ENCODE measurements around the gene PLXDC1. TPM values are rescaled to one million over a fixed set of nuclear protein-coding genes. Genes with fewer than 3 reads are reported as not detected.

The PLXDC1 gene
- total RNA-seq, 1 experiment from 2014 or later: not detected

GRCh38 chr17:39145143-39145542 lies 6.3 kb downstream of the PLXDC1 start:
- no peak for DNase-seq
- Histone ChIP-seq H2AFZ (ENCODE audit: low read length) (no peak overlapping the region), H3K79me2 (ENCODE audit: low read length) (no peaks in the 10 kb centered on the region), H3K4me1 (ENCODE audit: low read length) (no peaks in the 10 kb centered on the region; the same call in 1 of the 2 replicates), H3K9ac (ENCODE audit: low read length) (no peak overlapping the region), H3K9me2 (replicated peaks; ENCODE audit: insufficient read depth, low read length) (no peaks in the 10 kb centered on the region), H3K27ac (ENCODE audit: low read length) (no peak overlapping the region), H3K27me3 (ENCODE audit: low read length) (no peaks in the 10 kb centered on the region), H4K20me1 (ENCODE audit: insufficient read depth, low read depth, low read length) (no peaks in the 10 kb centered on the region), H3K36me3 (ENCODE audit: insufficient read depth, low read length) (no peaks in the 10 kb centered on the region), H3K4me2 (ENCODE audit: low read depth, low read length, poor library complexity, severe bottlenecking) (no peak overlapping the region), H3K9me3 (ENCODE audit: low read length) (peaks cover 6% of the 10 kb centered on the region; the same call in 1 of the 2 replicates), H3K4me3 (ENCODE audit: low read length) (no peak overlapping the region)

GRCh38 chr17:39144416-39144840 lies 7.0 kb downstream of the PLXDC1 start:
- H3K4me1 ChIP-seq (ENCODE audit: low read length): peaks cover 7% of the 10 kb centered on the region
- no peaks in the 10 kb centered on the region for H4K20me1 ChIP-seq (ENCODE audit: insufficient read depth, low read depth, low read length)
- no peak overlapping the region for H3K4me2 ChIP-seq (ENCODE audit: low read depth, low read length, poor library complexity, severe bottlenecking)
- H3K27ac ChIP-seq (ENCODE audit: low read length): no peak overlapping the region
- no peak overlapping the region for H2AFZ ChIP-seq (ENCODE audit: low read length)
- H3K9ac ChIP-seq (ENCODE audit: low read length): no peak overlapping the region
- no peaks in the 10 kb centered on the region for H3K79me2 ChIP-seq (ENCODE audit: low read length)
- H3K36me3 ChIP-seq (ENCODE audit: insufficient read depth, low read length): no peaks in the 10 kb centered on the region
- H3K4me3 ChIP-seq (ENCODE audit: low read length): no peak overlapping the region
- H3K9me3 ChIP-seq (ENCODE audit: low read length): peaks cover 6% of the 10 kb centered on the region; the same call in 1 of the 2 replicates
- DNase-seq: no peak
- H3K9me2 ChIP-seq (replicated peaks; ENCODE audit: insufficient read depth, low read length): no peaks in the 10 kb centered on the region
- H3K27me3 ChIP-seq (ENCODE audit: low read length): no peaks in the 10 kb centered on the region

- Histone ChIP-seq H3K36me3 (ENCODE audit: insufficient read depth, low read length) (no peaks in the 10 kb centered on the region), H3K27ac (ENCODE audit: low read length) (no peak overlapping the region), H3K9ac (ENCODE audit: low read length) (no peak overlapping the region), H3K9me3 (ENCODE audit: low read length) (peaks cover 6% of the 10 kb centered on the region; the same call in 1 of the 2 replicates), H3K4me2 (ENCODE audit: low read depth, low read length, poor library complexity, severe bottlenecking) (no peak overlapping the region), H3K4me1 (ENCODE audit: low read length) (peaks cover 15% of the 10 kb centered on the region), H3K79me2 (ENCODE audit: low read length) (no peaks in the 10 kb centered on the region), H3K27me3 (ENCODE audit: low read length) (no peaks in the 10 kb centered on the region), H2AFZ (ENCODE audit: low read length) (no peak overlapping the region), H3K4me3 (ENCODE audit: low read length) (no peak overlapping the region), H3K9me2 (replicated peaks; ENCODE audit: insufficient read depth, low read length) (no peaks in the 10 kb centered on the region), H4K20me1 (ENCODE audit: insufficient read depth, low read depth, low read length) (no peaks in the 10 kb centered on the region)
- DNase-seq: no peak
These were observed 7.8 kb downstream of the PLXDC1 start for GRCh38 chr17:39143552-39144093.

GRCh38 chr17:39141915-39142664 lies 9.3 kb downstream of the PLXDC1 start:
- peaks cover 30% of the 10 kb centered on the region for H3K4me1 ChIP-seq (ENCODE audit: low read length)
- H4K20me1 ChIP-seq (ENCODE audit: insufficient read depth, low read depth, low read length): no peaks in the 10 kb centered on the region
- no peak overlapping the region for H3K9ac ChIP-seq (ENCODE audit: low read length)
- H3K4me2 ChIP-seq (ENCODE audit: low read depth, low read length, poor library complexity, severe bottlenecking): no peak overlapping the region
- H3K27me3 ChIP-seq (ENCODE audit: low read length): no peaks in the 10 kb centered on the region
- peaks cover 6% of the 10 kb centered on the region; the same call in 1 of the 2 replicates for H3K9me3 ChIP-seq (ENCODE audit: low read length)
- no peaks in the 10 kb centered on the region for H3K9me2 ChIP-seq (replicated peaks; ENCODE audit: insufficient read depth, low read length)
- no peak overlapping the region for H3K4me3 ChIP-seq (ENCODE audit: low read length)
- H3K79me2 ChIP-seq (ENCODE audit: low read length): no peaks in the 10 kb centered on the region
- no peaks in the 10 kb centered on the region for H3K36me3 ChIP-seq (ENCODE audit: insufficient read depth, low read length)
- no peak overlapping the region for H3K27ac ChIP-seq (ENCODE audit: low read length)
- no peak overlapping the region for H2AFZ ChIP-seq (ENCODE audit: low read length)
- no peak for DNase-seq

GRCh38 chr17:39141294-39141693 lies 10.1 kb downstream of the PLXDC1 start:
- H2AFZ ChIP-seq (ENCODE audit: low read length): no peak overlapping the region
- H3K27ac ChIP-seq (ENCODE audit: low read length): no peak overlapping the region
- H4K20me1 ChIP-seq (ENCODE audit: insufficient read depth, low read depth, low read length): no peaks in the 10 kb centered on the region
- no peak overlapping the region for H3K4me2 ChIP-seq (ENCODE audit: low read depth, low read length, poor library complexity, severe bottlenecking)
- H3K9ac ChIP-seq (ENCODE audit: low read length): no peak overlapping the region
- no peaks in the 10 kb centered on the region for H3K27me3 ChIP-seq (ENCODE audit: low read length)
- peaks cover 6% of the 10 kb centered on the region; the same call in 1 of the 2 replicates for H3K9me3 ChIP-seq (ENCODE audit: low read length)
- no peaks in the 10 kb centered on the region for H3K36me3 ChIP-seq (ENCODE audit: insufficient read depth, low read length)
- H3K9me2 ChIP-seq (replicated peaks; ENCODE audit: insufficient read depth, low read length): no peaks in the 10 kb centered on the region
- peaks cover 36% of the 10 kb centered on the region for H3K4me1 ChIP-seq (ENCODE audit: low read length)
- DNase-seq: no peak
- no peaks in the 10 kb centered on the region for H3K79me2 ChIP-seq (ENCODE audit: low read length)
- H3K4me3 ChIP-seq (ENCODE audit: low read length): no peak overlapping the region

DNA sequence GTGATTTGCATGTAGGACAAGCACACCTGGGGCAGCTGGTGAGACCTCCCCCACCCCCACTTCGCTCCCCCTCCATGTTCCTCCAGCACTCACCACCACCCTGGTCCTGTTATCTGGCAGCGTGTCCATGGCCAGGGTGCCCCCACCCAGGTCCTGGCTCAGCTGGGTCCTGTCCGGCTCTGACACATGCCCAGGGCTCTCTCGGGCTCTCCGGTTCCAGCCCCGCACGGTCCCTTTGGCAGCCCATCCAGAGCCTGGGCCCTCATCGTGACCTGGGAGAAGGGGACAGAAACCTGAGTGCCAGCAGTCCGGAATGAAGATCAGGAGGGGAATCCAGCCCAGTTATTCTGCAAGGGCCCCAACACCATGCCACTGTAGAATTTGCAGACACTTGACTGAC lies 11.9 kb downstream of the PLXDC1 start:
- Histone ChIP-seq H2AFZ (ENCODE audit: low read length) (no peak overlapping the region), H3K79me2 (ENCODE audit: low read length) (no peaks in the 10 kb centered on the region), H3K4me3 (ENCODE audit: low read length) (no peak overlapping the region), H3K27me3 (ENCODE audit: low read length) (no peaks in the 10 kb centered on the region), H3K36me3 (ENCODE audit: insufficient read depth, low read length) (no peaks in the 10 kb centered on the region), H3K4me2 (ENCODE audit: low read depth, low read length, poor library complexity, severe bottlenecking) (peak overlapping the region; percentile 80), H3K9me3 (ENCODE audit: low read length) (peaks cover 6% of the 10 kb centered on the region; the same call in 1 of the 2 replicates), H4K20me1 (ENCODE audit: insufficient read depth, low read depth, low read length) (no peaks in the 10 kb centered on the region), H3K27ac (ENCODE audit: low read length) (no peak overlapping the region), H3K9ac (ENCODE audit: low read length) (0 out of 2 replicates have a peak overlapping the region, but pooled peaks have one; percentile 51), H3K9me2 (replicated peaks; ENCODE audit: insufficient read depth, low read length) (no peaks in the 10 kb centered on the region), H3K4me1 (ENCODE audit: low read length) (peaks cover 36% of the 10 kb centered on the region)
- no peak for DNase-seq

DNA sequence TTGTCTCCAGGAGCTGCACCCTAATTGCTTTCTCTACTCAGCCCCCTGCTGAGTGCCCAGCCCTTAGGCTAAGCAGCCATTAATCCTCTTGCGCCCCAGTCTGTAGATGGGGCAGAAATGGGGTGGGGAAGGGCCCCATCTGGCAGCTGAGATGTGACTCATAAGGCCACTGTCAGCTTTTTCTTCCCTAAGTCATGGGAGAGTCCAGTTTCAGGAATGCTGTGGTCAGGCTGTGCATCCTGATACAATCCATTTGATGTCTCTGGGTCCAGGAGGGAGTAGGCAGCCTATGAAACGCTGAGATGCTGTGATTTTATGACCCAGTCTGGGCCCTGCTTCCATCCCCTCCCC lies 12.3 kb downstream of the PLXDC1 start:
- Histone ChIP-seq H3K4me2 (ENCODE audit: low read depth, low read length, poor library complexity, severe bottlenecking) (peak overlapping the region; percentile 80), H3K9me3 (ENCODE audit: low read length) (peaks cover 6% of the 10 kb centered on the region; the same call in 1 of the 2 replicates), H2AFZ (ENCODE audit: low read length) (peak overlapping the region; percentile 73; the same call in 1 of the 2 replicates), H3K27ac (ENCODE audit: low read length) (peak overlapping the region; percentile 48), H3K27me3 (ENCODE audit: low read length) (no peaks in the 10 kb centered on the region), H3K79me2 (ENCODE audit: low read length) (no peaks in the 10 kb centered on the region), H3K4me3 (ENCODE audit: low read length) (peak overlapping the region; percentile 61; the same call in 1 of the 2 replicates), H4K20me1 (ENCODE audit: insufficient read depth, low read depth, low read length) (no peaks in the 10 kb centered on the region), H3K4me1 (ENCODE audit: low read length) (peaks cover 36% of the 10 kb centered on the region), H3K9me2 (replicated peaks; ENCODE audit: insufficient read depth, low read length) (no peaks in the 10 kb centered on the region), H3K9ac (ENCODE audit: low read length) (peak overlapping the region; percentile 51), H3K36me3 (ENCODE audit: insufficient read depth, low read length) (no peaks in the 10 kb centered on the region)
- peak; percentile 46 for DNase-seq

DNA sequence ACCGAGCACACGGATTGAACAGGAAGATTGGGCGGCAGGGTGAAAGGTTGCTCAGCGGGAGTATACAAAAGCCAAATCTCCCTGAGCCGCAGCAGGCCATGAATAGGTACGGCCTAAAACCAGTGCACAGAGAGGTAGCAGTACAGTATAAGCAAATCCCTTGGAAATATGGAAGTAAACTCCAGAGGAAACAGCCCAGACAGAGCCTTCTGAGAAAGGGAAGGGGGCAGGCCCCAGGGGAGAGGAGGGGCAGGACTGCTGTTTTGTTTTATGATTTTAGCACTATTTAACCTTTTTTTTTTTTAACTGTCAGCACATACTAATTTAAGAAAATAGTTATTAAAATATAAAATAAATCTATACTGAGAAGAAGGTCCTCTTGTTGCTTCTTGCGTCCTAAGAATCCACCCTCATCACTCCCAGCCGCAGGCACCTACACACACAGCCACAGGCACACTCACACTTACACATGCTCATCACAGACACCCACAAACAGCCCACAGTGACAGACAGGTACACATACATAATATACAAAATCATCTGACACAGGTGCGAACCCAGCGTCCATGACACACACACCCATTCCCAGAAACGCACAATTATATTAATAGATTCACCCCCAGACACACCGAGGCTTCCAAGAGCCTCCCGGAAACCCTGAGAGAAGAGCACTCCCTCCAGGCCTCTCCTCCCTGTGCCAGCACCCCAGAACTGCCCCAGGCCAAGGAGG lies 12.8 kb downstream of the PLXDC1 start:
- H3K36me3 ChIP-seq (ENCODE audit: insufficient read depth, low read length): no peaks in the 10 kb centered on the region
- peak overlapping the region; percentile 73; the same call in 1 of the 2 replicates for H2AFZ ChIP-seq (ENCODE audit: low read length)
- peak overlapping the region; percentile 80 for H3K4me2 ChIP-seq (ENCODE audit: low read depth, low read length, poor library complexity, severe bottlenecking)
- H3K4me1 ChIP-seq (ENCODE audit: low read length): peaks cover 36% of the 10 kb centered on the region
- no peaks in the 10 kb centered on the region for H3K27me3 ChIP-seq (ENCODE audit: low read length)
- H3K79me2 ChIP-seq (ENCODE audit: low read length): no peaks in the 10 kb centered on the region
- H3K27ac ChIP-seq (ENCODE audit: low read length): peak overlapping the region; percentile 48
- H4K20me1 ChIP-seq (ENCODE audit: insufficient read depth, low read depth, low read length): no peaks in the 10 kb centered on the region
- no peaks in the 10 kb centered on the region for H3K9me2 ChIP-seq (replicated peaks; ENCODE audit: insufficient read depth, low read length)
- H3K9ac ChIP-seq (ENCODE audit: low read length): peak overlapping the region; percentile 51
- H3K9me3 ChIP-seq (ENCODE audit: low read length): peaks cover 6% of the 10 kb centered on the region; the same call in 1 of the 2 replicates
- H3K4me3 ChIP-seq (ENCODE audit: low read length): peak overlapping the region; percentile 61; the same call in 1 of the 2 replicates
- DNase-seq: no peak

All from Karpas-422 (cell line).